Measurements from ENCODE around the gene SRSF1. TPM values are rescaled to one million over a fixed set of nuclear protein-coding genes. Genes with fewer than 3 reads are reported as not detected.
"Not testable (repeated sequence)": the region's sequence is repeated elsewhere in the genome, so short reads cannot be mapped to it uniquely, and the experiment has no call there.

SRSF1 gene
- total RNA-seq, 1 experiment from 2014 or later, result 325 TPM

DNA sequence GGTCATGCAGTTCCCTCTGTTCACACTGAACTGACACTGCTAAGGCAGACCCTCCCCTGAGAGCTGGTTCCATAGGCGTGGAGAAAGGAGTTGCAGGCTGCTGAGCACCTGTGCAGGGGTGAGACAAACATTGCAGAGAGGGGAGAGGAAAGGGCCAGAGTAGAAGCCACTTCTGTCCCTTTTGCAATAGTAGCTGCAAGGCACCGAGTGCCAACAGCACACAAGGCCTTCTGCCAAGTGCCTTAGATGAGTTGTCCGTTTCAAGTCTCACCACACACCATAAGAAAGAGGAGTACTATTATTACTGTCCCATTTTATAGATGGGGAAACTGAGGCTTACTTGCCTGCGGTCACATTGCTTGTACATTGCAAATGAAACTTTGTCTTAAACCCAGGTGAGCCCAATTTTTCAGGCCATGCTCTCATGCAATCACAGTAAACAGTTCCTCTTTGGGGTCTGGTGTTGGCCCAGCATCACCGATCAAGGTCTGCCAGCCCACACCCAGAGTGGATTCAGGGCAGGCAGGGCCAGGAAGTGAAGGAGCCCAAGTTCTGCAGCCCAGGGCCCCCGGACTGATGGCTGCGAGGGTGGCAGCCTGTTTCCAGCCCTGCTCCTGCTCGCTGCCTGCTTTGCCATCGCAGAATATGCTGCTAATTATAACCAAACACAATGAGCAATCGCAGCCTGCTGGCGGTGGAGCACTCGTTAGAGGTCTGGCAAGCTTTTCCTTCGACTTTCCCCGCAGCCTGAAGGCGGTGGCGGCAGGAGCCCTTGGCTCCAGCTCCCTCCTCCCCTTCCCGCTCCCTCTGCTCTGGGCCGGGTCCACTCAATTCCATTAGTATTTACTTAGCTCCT lies 39.4 kb upstream of the SRSF1 start:
- H3K27ac Mint-ChIP-seq (ENCODE audit: unreplicated experiment), result no peak overlapping the region
- no peaks in the 10 kb centered on the region for H3K27me3 Mint-ChIP-seq (ENCODE audit: insufficient read depth, unreplicated experiment)
- no peaks in the 10 kb centered on the region for H3K27me3 ChIP-seq (replicated peaks; ENCODE audit: control insufficient read depth, insufficient read depth, low read length)
- POLR2A ChIA-PET, result no interaction called here
- H3K36me3 ChIP-seq (ENCODE audit: control insufficient read depth, insufficient read depth, low read length), result no peaks in the 10 kb centered on the region
- no peaks in the 10 kb centered on the region for H3K4me1 Mint-ChIP-seq (ENCODE audit: low read depth, unreplicated experiment)
- TF ChIP-seq, protein P1, sequence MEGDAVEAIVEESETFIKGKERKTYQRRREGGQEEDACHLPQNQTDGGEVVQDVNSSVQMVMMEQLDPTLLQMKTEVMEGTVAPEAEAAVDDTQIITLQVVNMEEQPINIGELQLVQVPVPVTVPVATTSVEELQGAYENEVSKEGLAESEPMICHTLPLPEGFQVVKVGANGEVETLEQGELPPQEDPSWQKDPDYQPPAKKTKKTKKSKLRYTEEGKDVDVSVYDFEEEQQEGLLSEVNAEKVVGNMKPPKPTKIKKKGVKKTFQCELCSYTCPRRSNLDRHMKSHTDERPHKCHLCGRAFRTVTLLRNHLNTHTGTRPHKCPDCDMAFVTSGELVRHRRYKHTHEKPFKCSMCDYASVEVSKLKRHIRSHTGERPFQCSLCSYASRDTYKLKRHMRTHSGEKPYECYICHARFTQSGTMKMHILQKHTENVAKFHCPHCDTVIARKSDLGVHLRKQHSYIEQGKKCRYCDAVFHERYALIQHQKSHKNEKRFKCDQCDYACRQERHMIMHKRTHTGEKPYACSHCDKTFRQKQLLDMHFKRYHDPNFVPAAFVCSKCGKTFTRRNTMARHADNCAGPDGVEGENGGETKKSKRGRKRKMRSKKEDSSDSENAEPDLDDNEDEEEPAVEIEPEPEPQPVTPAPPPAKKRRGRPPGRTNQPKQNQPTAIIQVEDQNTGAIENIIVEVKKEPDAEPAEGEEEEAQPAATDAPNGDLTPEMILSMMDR (IDR thresholded peaks at IDR 0.05; ENCODE audit: insufficient read depth in 1 of 2, low read depth in 1 of 2, low read length in 1 of 2, severe bottlenecking in 1 of 2, unreplicated experiment in 1 of 2), result no peak
- H3K4me1 ChIP-seq, result peaks cover 5% of the 10 kb centered on the region; the same call in 1 of the 2 replicates
- intact Hi-C loops (cut with micrococcal nuclease; ENCODE audit: unreplicated experiment), result no loop called here
- CTCF ChIA-PET, result no interaction called here
- DNase-seq, result no peak
- no peak overlapping the region for H3K4me3 ChIP-seq (ENCODE audit: low read depth, low read length)
- no peaks in the 10 kb centered on the region for H3K9me3 Mint-ChIP-seq (ENCODE audit: unreplicated experiment)
- no peaks in the 10 kb centered on the region for H3K36me3 Mint-ChIP-seq (ENCODE audit: insufficient read depth, unreplicated experiment)
- H3K9me3 ChIP-seq, result no peaks in the 10 kb centered on the region
- H3K4me3 Mint-ChIP-seq (ENCODE audit: unreplicated experiment), result no peak overlapping the region
- no TSS peak for BruUV-seq (replicated peaks)

DNA sequence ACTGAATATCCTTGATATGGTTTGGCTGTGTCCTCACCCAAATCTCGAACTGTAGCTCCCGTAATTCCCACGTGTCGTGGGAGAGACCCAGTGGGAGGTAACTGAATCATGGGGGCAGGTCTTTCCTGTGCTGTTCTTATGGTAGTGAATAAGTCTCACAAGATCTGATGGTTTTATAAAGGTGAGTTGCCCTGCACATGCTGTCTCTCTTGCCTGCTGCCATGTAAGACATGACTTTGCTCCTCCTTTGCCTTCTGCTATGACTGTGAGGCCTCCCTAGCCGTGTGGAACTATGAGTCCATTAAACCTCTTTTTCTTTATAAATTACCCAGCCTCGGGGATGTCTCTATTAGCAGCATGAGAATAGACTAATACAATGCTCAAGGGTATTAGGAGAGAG lies 37.2 kb upstream of the SRSF1 start:
- H3K4me1 ChIP-seq; H3K36me3 Mint-ChIP-seq (ENCODE audit: insufficient read depth, unreplicated experiment); intact Hi-C loops (cut with micrococcal nuclease; ENCODE audit: unreplicated experiment); H3K9me3 Mint-ChIP-seq (ENCODE audit: unreplicated experiment); H3K27me3 ChIP-seq (replicated peaks; ENCODE audit: control insufficient read depth, insufficient read depth, low read length); POLR2A ChIA-PET; H3K36me3 ChIP-seq (ENCODE audit: control insufficient read depth, insufficient read depth, low read length); H3K4me1 Mint-ChIP-seq (ENCODE audit: low read depth, unreplicated experiment); H3K4me3 Mint-ChIP-seq (ENCODE audit: unreplicated experiment); H3K27ac Mint-ChIP-seq (ENCODE audit: unreplicated experiment); H3K9me3 ChIP-seq; H3K4me3 ChIP-seq (ENCODE audit: low read depth, low read length); DNase-seq; CTCF ChIA-PET; BruUV-seq (replicated peaks); H3K27me3 Mint-ChIP-seq (ENCODE audit: insufficient read depth, unreplicated experiment): not testable (repeated sequence)

DNA sequence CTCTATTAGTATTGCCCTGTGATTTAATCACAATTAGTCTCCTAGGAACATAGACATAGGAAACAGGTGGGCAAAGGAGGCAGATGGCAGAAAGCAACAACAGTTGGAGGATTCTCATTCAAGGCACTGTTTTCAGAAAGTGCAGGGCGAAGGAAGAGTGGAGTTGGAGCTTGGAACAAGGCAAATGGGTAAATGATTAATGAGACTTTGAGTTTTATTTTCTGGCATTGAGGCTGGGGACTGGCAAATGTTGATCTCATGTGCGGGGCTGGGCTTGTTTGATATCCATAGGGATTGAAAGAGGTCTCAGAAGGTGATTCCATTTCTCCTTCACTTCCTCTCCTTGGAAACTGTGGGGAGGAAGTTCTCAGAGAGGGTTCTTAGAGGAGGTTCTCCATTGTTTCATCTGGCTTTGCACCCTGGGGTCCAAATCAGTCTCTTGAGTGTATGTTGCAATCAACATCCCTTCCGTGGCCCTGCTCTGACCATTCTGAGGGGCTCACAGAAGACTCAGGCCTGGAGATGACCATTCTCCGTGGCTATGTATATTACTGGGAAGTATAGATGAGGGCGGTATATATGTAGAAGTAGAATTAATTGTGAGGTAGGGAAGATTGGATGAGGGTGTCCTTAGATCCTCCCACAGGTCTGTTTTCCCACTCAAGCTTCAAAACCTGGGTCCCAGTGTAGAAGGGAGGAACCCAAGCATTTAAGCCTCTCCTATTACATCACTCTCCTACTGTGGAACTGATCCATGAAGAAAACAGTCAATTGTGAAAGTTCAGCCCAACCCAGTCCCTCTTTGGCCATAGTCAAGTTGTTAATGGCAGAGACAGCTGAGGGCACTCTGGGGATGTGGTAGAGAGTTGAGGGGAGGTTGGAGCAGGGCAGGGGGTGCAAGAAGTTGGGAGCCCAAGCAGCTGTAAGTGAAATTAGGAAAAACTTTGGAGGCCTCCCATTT lies 36.5 kb upstream of the SRSF1 start:
- H3K4me1 Mint-ChIP-seq (ENCODE audit: low read depth, unreplicated experiment), result no peaks in the 10 kb centered on the region
- POLR2A ChIA-PET, result no interaction called here
- no peaks in the 10 kb centered on the region for H3K9me3 Mint-ChIP-seq (ENCODE audit: unreplicated experiment)
- Histone ChIP-seq H3K9me3 (no peaks in the 10 kb centered on the region), H3K27me3 (replicated peaks; ENCODE audit: control insufficient read depth, insufficient read depth, low read length) (no peaks in the 10 kb centered on the region), H3K4me3 (ENCODE audit: low read depth, low read length) (no peak overlapping the region), H3K36me3 (ENCODE audit: control insufficient read depth, insufficient read depth, low read length) (no peaks in the 10 kb centered on the region), H3K4me1 (peaks cover 5% of the 10 kb centered on the region; the same call in 1 of the 2 replicates)
- TF ChIP-seq, protein P1 (IDR thresholded peaks at IDR 0.05; ENCODE audit: insufficient read depth in 1 of 2, low read depth in 1 of 2, low read length in 1 of 2, severe bottlenecking in 1 of 2, unreplicated experiment in 1 of 2), result no peak
- CTCF ChIA-PET, result no interaction called here
- no peaks in the 10 kb centered on the region for H3K27me3 Mint-ChIP-seq (ENCODE audit: insufficient read depth, unreplicated experiment)
- no TSS peak for BruUV-seq (replicated peaks)
- H3K4me3 Mint-ChIP-seq (ENCODE audit: unreplicated experiment), result no peak overlapping the region
- no peak overlapping the region for H3K27ac Mint-ChIP-seq (ENCODE audit: unreplicated experiment)
- no peak for DNase-seq
- intact Hi-C loops (cut with micrococcal nuclease; ENCODE audit: unreplicated experiment), result no loop called here
- no peaks in the 10 kb centered on the region for H3K36me3 Mint-ChIP-seq (ENCODE audit: insufficient read depth, unreplicated experiment)
